Glutamatergic neuron (in vitro differentiated cells): ENCODE data around the gene SF3B4. TPM values are rescaled to one million over a fixed set of nuclear protein-coding genes. Genes with fewer than 3 reads are reported as not detected.
A peak's percentile ranks its signal among the peaks of the same experiment; 100 is the strongest.

ENCODE experiments used
- DNase-seq: peaks from one replicate; pipeline ENCODE4 v3.0.0; 2022
- H3K27ac Mint-ChIP-seq: one replicate; pipeline ENCODE4 v1.8.0; 2020; ENCODE audit warnings: mild to moderate bottlenecking, mixed read lengths, inconsistent platforms; ENCODE audit not compliant: unreplicated experiment
- H3K27me3 Mint-ChIP-seq: one replicate; pipeline ENCODE4 v1.8.0; 2020; ENCODE audit warnings: mild to moderate bottlenecking, moderate library complexity, mixed read lengths, inconsistent platforms; ENCODE audit not compliant: unreplicated experiment
- H3K36me3 Mint-ChIP-seq: one replicate; pipeline ENCODE4 v1.8.0; 2020; ENCODE audit warnings: mild to moderate bottlenecking, mixed read lengths, inconsistent platforms; ENCODE audit not compliant: unreplicated experiment
- H3K4me1 Mint-ChIP-seq: one replicate; pipeline ENCODE4 v1.8.0; 2020; ENCODE audit warnings: mild to moderate bottlenecking, low read depth, mixed read lengths, inconsistent platforms; ENCODE audit not compliant: unreplicated experiment
- H3K4me3 Mint-ChIP-seq: one replicate; pipeline ENCODE4 v1.8.0; 2020; ENCODE audit warnings: mild to moderate bottlenecking, mixed read lengths, inconsistent platforms; ENCODE audit not compliant: unreplicated experiment
- H3K9me3 Mint-ChIP-seq: one replicate; pipeline ENCODE4 v1.8.0; 2020; ENCODE audit warnings: mild to moderate bottlenecking, moderate library complexity, mixed read lengths, inconsistent platforms; ENCODE audit not compliant: unreplicated experiment
- CTCF ChIP-seq: fragments of 200-600 bp; sonication (generic); IDR thresholded peaks from one replicate; pipeline ENCODE4 v1.5.0; 2021; ENCODE audit not compliant: partially characterized antibody, unreplicated experiment
- total RNA-seq: library from RNA; stranded (reverse); fragmentation: NEBNext Ultra II Directional; extraction: Animal tissue kit (Norgen Biotek cat#: 25700); gene quantifications from one replicate; pipeline ENCODE4 v1.2.1, GENCODE V29; 2021; ENCODE audit not compliant: unreplicated experiment

SF3B4 gene
- total RNA-seq, 1 donor from 2014 or later = 47.3 TPM

GRCh38 chr1:149936170-149936991, 8.8 kb upstream of the SF3B4 start, which contains the start of gene MTMR11:
TSS of gene MTMR11 (minus strand) at chr1:149936879. CDS start at chr1:149936647, 232 bp downstream.
- peaks cover 10% of the 10 kb centered on the region for H3K27me3 Mint-ChIP-seq
- H3K9me3 Mint-ChIP-seq = peaks cover 1% of the 10 kb centered on the region
- H3K27ac Mint-ChIP-seq = no peak within 1 kb of the TSS
- H3K4me1 Mint-ChIP-seq = peaks cover 6% of the 10 kb centered on the region
- TF ChIP-seq CTCF = no peak
- no peak for DNase-seq
- peak within 1 kb of the TSS; percentile 65 for H3K4me3 Mint-ChIP-seq
- H3K36me3 Mint-ChIP-seq = no peaks in the 10 kb centered on the region

GRCh38 chr1:149934356-149934755, 6.8 kb upstream of the SF3B4 start:
- TF ChIP-seq CTCF = no peak
- no peaks in the 10 kb centered on the region for H3K36me3 Mint-ChIP-seq
- H3K4me3 Mint-ChIP-seq = no peak overlapping the region
- peaks cover 8% of the 10 kb centered on the region for H3K27me3 Mint-ChIP-seq
- no peak for DNase-seq
- peaks cover 6% of the 10 kb centered on the region for H3K4me1 Mint-ChIP-seq
- no peak overlapping the region for H3K27ac Mint-ChIP-seq
- peaks cover 1% of the 10 kb centered on the region for H3K9me3 Mint-ChIP-seq

- Mint-ChIP-seq H3K9me3 (peaks cover 7% of the 10 kb centered on the region), H3K27me3 (peaks cover 11% of the 10 kb centered on the region), H3K4me3 (no peak overlapping the region), H3K36me3 (no peaks in the 10 kb centered on the region), H3K27ac (no peak overlapping the region), H3K4me1 (peaks cover 12% of the 10 kb centered on the region)
- no peak for DNase-seq
- no peak for TF ChIP-seq CTCF
These were observed 5.6 kb upstream of the SF3B4 start for GRCh38 chr1:149933208-149933607.

- DNase-seq = no peak
- Mint-ChIP-seq H3K4me3 (no peak overlapping the region), H3K4me1 (peaks cover 10% of the 10 kb centered on the region), H3K36me3 (no peaks in the 10 kb centered on the region), H3K27ac (no peak overlapping the region), H3K27me3 (peaks cover 12% of the 10 kb centered on the region), H3K9me3 (peaks cover 8% of the 10 kb centered on the region)
- no peak for TF ChIP-seq CTCF
These were observed 4.9 kb upstream of the SF3B4 start for GRCh38 chr1:149932474-149932873.

- TF ChIP-seq CTCF = no peak
- Mint-ChIP-seq H3K9me3 (peaks cover 10% of the 10 kb centered on the region), H3K4me1 (peaks cover 9% of the 10 kb centered on the region), H3K36me3 (no peaks in the 10 kb centered on the region), H3K27me3 (peaks cover 9% of the 10 kb centered on the region), H3K4me3 (no peak overlapping the region), H3K27ac (no peak overlapping the region)
- no peak for DNase-seq
These were observed 3.7 kb upstream of the SF3B4 start for GRCh38 chr1:149931212-149931790.
